Panc1 (cell line): ENCODE measurements around the gene SARS2.

Source experiments
- CTCF ChIP-seq: fragments of 450-650 bp; IDR thresholded peaks from 2 replicates; pipeline ENCODE4 v1.5.1; 2017; ENCODE audit warnings: mild to moderate bottlenecking
- POLR2AphosphoS5 ChIP-seq: IDR thresholded peaks from 2 replicates; pipeline ENCODE4 v1.6.1; 2012; ENCODE audit warnings: mild to moderate bottlenecking, low read depth, low read length, moderate library complexity
- REST ChIP-seq, 2 experiments: IDR thresholded peaks; 2 replicates each; pipeline ENCODE4 v1.6.1; 2011 to 2012; ENCODE audit warnings: low read depth in 2 of 2, control low read depth in 1 of 2, low read length in 1 of 2, mild to moderate bottlenecking in 1 of 2, moderate library complexity in 1 of 2; ENCODE audit not compliant: insufficient read depth in 1 of 2
- TCF7L2 ChIP-seq: IDR thresholded peaks from 2 replicates; pipeline ENCODE4 v1.6.1; 2011; ENCODE audit warnings: mild to moderate bottlenecking, low read depth, low read length, inconsistent platforms

GRCh38 chr19:38908911-38909310 lies 21.7 kb downstream of the SARS2 start:
- TF ChIP-seq CTCF (no peak), POLR2AphosphoS5 (no peak; the same call in 1 of the 2 replicates), TCF7L2 (no peak), REST (IDR thresholded peaks at IDR 0.05; ENCODE audit: insufficient read depth in 1 of 2, low read depth in 2 of 2, low read length in 1 of 2) (no peak)
